Memory B cell (primary cell): ENCODE measurements around the gene KLRF1.

Experiments
- ATAC-seq: fragments of 150-1000 bp; cut with Tn5 transposase; 2 replicates; pipeline ENCODE4 v1.10.0; 2021; ENCODE audit warnings: low read depth, mild to moderate bottlenecking, moderate library complexity
- DNase-seq, 2 donors: peaks; one replicate each; pipeline ENCODE4 v3.0.0; 2022; ENCODE audit warnings: low spot score in 2 of 2
- H3K27ac Mint-ChIP-seq: one replicate; pipeline ENCODE4 v1.8.0; 2022; ENCODE audit warnings: mild to moderate bottlenecking, moderate library complexity, mixed read lengths
- H3K27me3 Mint-ChIP-seq: one replicate; pipeline ENCODE4 v1.8.0; 2022; ENCODE audit warnings: mixed read lengths
- H3K36me3 Mint-ChIP-seq: one replicate; pipeline ENCODE4 v1.8.0; 2022; ENCODE audit warnings: mild to moderate bottlenecking, mixed read lengths
- H3K4me1 Mint-ChIP-seq: one replicate; pipeline ENCODE4 v1.8.0; 2022; ENCODE audit warnings: mixed read lengths
- H3K4me3 Mint-ChIP-seq: one replicate; pipeline ENCODE4 v1.8.0; 2022; ENCODE audit warnings: mild to moderate bottlenecking, moderate library complexity, mixed read lengths
- H3K9me3 Mint-ChIP-seq: one replicate; pipeline ENCODE4 v1.8.0; 2022; ENCODE audit warnings: mixed read lengths

The KLRF1 gene

GRCh38 chr12:9827209-9827888 lies at the start of gene KLRF1:
Gene KLRF1, plus strand, starts transcription at chr12:9827481. Its CDS starts 64 bp downstream, at chr12:9827545.
- H3K4me1 Mint-ChIP-seq = no peaks in the 10 kb centered on the region
- H3K27ac Mint-ChIP-seq = no peak within 1 kb of the TSS
- DNase-seq (no peak), ATAC-seq (no peak)
- H3K4me3 Mint-ChIP-seq = no peak within 1 kb of the TSS
- peaks cover 8% of the 10 kb centered on the region for H3K9me3 Mint-ChIP-seq
- peaks cover 11% of the 10 kb centered on the region for H3K27me3 Mint-ChIP-seq
- H3K36me3 Mint-ChIP-seq = no peaks in the 10 kb centered on the region

GRCh38 chr12:9779209-9779608 lies 48.1 kb upstream of the KLRF1 start:
- ATAC-seq = peak; percentile 59
- H3K27ac Mint-ChIP-seq = no peak overlapping the region
- H3K4me1 Mint-ChIP-seq = peaks cover 16% of the 10 kb centered on the region
- DNase-seq = no peak
- no peaks in the 10 kb centered on the region for H3K9me3 Mint-ChIP-seq
- H3K36me3 Mint-ChIP-seq = no peaks in the 10 kb centered on the region
- no peak overlapping the region for H3K4me3 Mint-ChIP-seq
- H3K27me3 Mint-ChIP-seq = no peaks in the 10 kb centered on the region

- no peak overlapping the region for H3K27ac Mint-ChIP-seq
- no peaks in the 10 kb centered on the region for H3K36me3 Mint-ChIP-seq
- no peaks in the 10 kb centered on the region for H3K9me3 Mint-ChIP-seq
- ATAC-seq = no peak
- no peaks in the 10 kb centered on the region for H3K27me3 Mint-ChIP-seq
- DNase-seq = no peak
- peaks cover 15% of the 10 kb centered on the region for H3K4me1 Mint-ChIP-seq
- no peak overlapping the region for H3K4me3 Mint-ChIP-seq
These were observed 45.9 kb upstream of the KLRF1 start for GRCh38 chr12:9781360-9781759.

- DNase-seq (no peak), ATAC-seq (no peak)
- H3K9me3 Mint-ChIP-seq = no peaks in the 10 kb centered on the region
- peaks cover 15% of the 10 kb centered on the region for H3K4me1 Mint-ChIP-seq
- H3K27ac Mint-ChIP-seq = no peak overlapping the region
- H3K4me3 Mint-ChIP-seq = no peak overlapping the region
- no peaks in the 10 kb centered on the region for H3K27me3 Mint-ChIP-seq
- H3K36me3 Mint-ChIP-seq = no peaks in the 10 kb centered on the region
These were observed 44.5 kb upstream of the KLRF1 start for GRCh38 chr12:9782547-9783382.

- Mint-ChIP-seq H3K27me3 (no peaks in the 10 kb centered on the region), H3K9me3 (no peaks in the 10 kb centered on the region), H3K4me1 (peaks cover 11% of the 10 kb centered on the region), H3K4me3 (no peak overlapping the region), H3K36me3 (no peaks in the 10 kb centered on the region), H3K27ac (no peak overlapping the region)
- DNase-seq = no peak
- no peak for ATAC-seq
These were observed 43.0 kb upstream of the KLRF1 start for GRCh38 chr12:9784326-9784725.

GRCh38 chr12:9784816-9785215 lies 42.5 kb upstream of the KLRF1 start:
- peaks cover 7% of the 10 kb centered on the region for H3K4me1 Mint-ChIP-seq
- H3K4me3 Mint-ChIP-seq = no peak overlapping the region
- no peaks in the 10 kb centered on the region for H3K27me3 Mint-ChIP-seq
- ATAC-seq = no peak
- H3K9me3 Mint-ChIP-seq = no peaks in the 10 kb centered on the region
- no peak overlapping the region for H3K27ac Mint-ChIP-seq
- DNase-seq = no peak
- H3K36me3 Mint-ChIP-seq = no peaks in the 10 kb centered on the region

- no peak overlapping the region for H3K4me3 Mint-ChIP-seq
These were observed 40.3 kb upstream of the KLRF1 start for GRCh38 chr12:9786726-9787717.

GRCh38 chr12:9792185-9792900 lies 34.9 kb upstream of the KLRF1 start:
- Mint-ChIP-seq H3K27ac (no peak overlapping the region), H3K27me3 (no peaks in the 10 kb centered on the region), H3K9me3 (peaks cover 1% of the 10 kb centered on the region), H3K36me3 (no peaks in the 10 kb centered on the region), H3K4me3 (no peak overlapping the region), H3K4me1 (peaks cover 12% of the 10 kb centered on the region)
- ATAC-seq (no peak), DNase-seq (no peak)

More at GRCh38 chr12:9786726-9787717, 40.3 kb upstream of the KLRF1 start:
- Mint-ChIP-seq H3K9me3 (peaks cover 1% of the 10 kb centered on the region), H3K36me3 (no peaks in the 10 kb centered on the region), H3K27me3 (no peaks in the 10 kb centered on the region), H3K27ac (no peak overlapping the region), H3K4me1 (no peaks in the 10 kb centered on the region)
- ATAC-seq (no peak), DNase-seq (no peak)

- H3K27me3 Mint-ChIP-seq = no peaks in the 10 kb centered on the region
- no peaks in the 10 kb centered on the region for H3K36me3 Mint-ChIP-seq
- peaks cover 1% of the 10 kb centered on the region for H3K9me3 Mint-ChIP-seq
- ATAC-seq (no peak), DNase-seq (no peak)
- H3K27ac Mint-ChIP-seq = no peak overlapping the region
- H3K4me3 Mint-ChIP-seq = no peak overlapping the region
- peaks cover 13% of the 10 kb centered on the region for H3K4me1 Mint-ChIP-seq
These were observed 34.2 kb upstream of the KLRF1 start for GRCh38 chr12:9792961-9793617.

GRCh38 chr12:9793779-9794395 lies 33.4 kb upstream of the KLRF1 start:
- Mint-ChIP-seq H3K36me3 (no peaks in the 10 kb centered on the region), H3K9me3 (peaks cover 1% of the 10 kb centered on the region), H3K4me1 (peaks cover 15% of the 10 kb centered on the region), H3K27me3 (no peaks in the 10 kb centered on the region), H3K4me3 (peak overlapping the region; percentile 39), H3K27ac (no peak overlapping the region)
- DNase-seq (peak in 1 of 2 donors; percentile 37), ATAC-seq (peak; percentile 74)

- Mint-ChIP-seq H3K27ac (no peak overlapping the region), H3K9me3 (peaks cover 1% of the 10 kb centered on the region), H3K4me3 (peak overlapping the region; percentile 19), H3K36me3 (no peaks in the 10 kb centered on the region), H3K4me1 (peaks cover 15% of the 10 kb centered on the region), H3K27me3 (no peaks in the 10 kb centered on the region)
- no peak for ATAC-seq
- DNase-seq = no peak
These were observed 32.7 kb upstream of the KLRF1 start for GRCh38 chr12:9794484-9795093.

GRCh38 chr12:9795945-9796344 lies 31.3 kb upstream of the KLRF1 start:
- no peak for ATAC-seq
- H3K4me1 Mint-ChIP-seq = peaks cover 15% of the 10 kb centered on the region
- H3K4me3 Mint-ChIP-seq = no peak overlapping the region

More at GRCh38 chr12:9795945-9796344, 31.3 kb upstream of the KLRF1 start:
- Mint-ChIP-seq H3K27ac (no peak overlapping the region), H3K9me3 (no peaks in the 10 kb centered on the region), H3K27me3 (no peaks in the 10 kb centered on the region), H3K36me3 (peaks cover under 1% of the 10 kb centered on the region)
- DNase-seq = no peak
